WTC11 (cell line): ENCODE data around the gene WDR7. TPM values are rescaled to one million over a fixed set of nuclear protein-coding genes. Genes with fewer than 3 reads are reported as not detected.

Source experiments
- ATAC-seq: fragments of 200-7000 bp; cut with Tn5 transposase; 2 replicates; pipeline ENCODE4 v1.10.0; 2021; ENCODE audit warnings: mild to moderate bottlenecking, moderate library complexity
- CTCF ChIA-PET: fragments of 300-600 bp; sonication (Branson Sonifier 250); formaldehyde crosslinking; loops from one replicate; lab custom pipeline; 2021; ENCODE audit warnings: antibody characterized with exemption; lab: Charles Lee
- POLR2A ChIA-PET: fragments of 350-600 bp; sonication (Branson Sonifier 250); formaldehyde crosslinking; loops from one replicate; lab custom pipeline; 2021; ENCODE audit warnings: antibody characterized with exemption; lab: Charles Lee
- DNase-seq: peaks from one replicate; pipeline ENCODE4 v3.0.0; 2021; ENCODE audit warnings: low spot score
- H3K27ac Mint-ChIP-seq: 2 replicates; pipeline ENCODE4 v1.8.0; 2021; ENCODE audit warnings: mixed read lengths
- H3K27me3 Mint-ChIP-seq: 2 replicates; pipeline ENCODE4 v1.8.0; 2021; ENCODE audit warnings: low read depth, mild to moderate bottlenecking, moderate library complexity, mixed read lengths
- H3K36me3 Mint-ChIP-seq: 2 replicates; pipeline ENCODE4 v1.8.0; 2021; ENCODE audit warnings: mixed read lengths
- H3K4me1 Mint-ChIP-seq: 2 replicates; pipeline ENCODE4 v1.8.0; 2022; ENCODE audit warnings: mixed read lengths
- H3K4me3 Mint-ChIP-seq: 2 replicates; pipeline ENCODE4 v1.8.0; 2021; ENCODE audit warnings: mild to moderate bottlenecking, moderate library complexity, mixed read lengths
- H3K9me3 Mint-ChIP-seq: 2 replicates; pipeline ENCODE4 v1.8.0; 2021; ENCODE audit warnings: mixed read lengths
- EMX1 ChIP-seq: fragments of 250-450 bp; sonication (Bioruptor Pico); IDR thresholded peaks from 2 replicates; pipeline ENCODE4 v1.8.0; 2021; ENCODE audit warnings: mild to moderate bottlenecking
- GRHL2 ChIP-seq: fragments of 250-450 bp; sonication (Bioruptor Pico); IDR thresholded peaks from 2 replicates; pipeline ENCODE4 v1.8.0; 2022; ENCODE audit warnings: mild to moderate bottlenecking, moderate library complexity; ENCODE audit not compliant: insufficient replicate concordance, severe bottlenecking
- NR1H2 ChIP-seq: sonication (generic); formaldehyde crosslinking; IDR thresholded peaks from 2 replicates; pipeline ENCODE4 v1.9.0; 2021; ENCODE audit warnings: mild to moderate bottlenecking, moderate library complexity, missing genetic modification reagents
- RORB ChIP-seq: fragments of 250-450 bp; sonication (Bioruptor Pico); IDR thresholded peaks from 2 replicates; pipeline ENCODE4 v1.9.0; 2021; ENCODE audit warnings: mild to moderate bottlenecking
- SP1 ChIP-seq: sonication (generic); formaldehyde crosslinking; conservative IDR thresholded peaks from 2 replicates; pipeline ENCODE4 v1.8.1; 2022; ENCODE audit warnings: missing genetic modification reagents
- TCF7 ChIP-seq: sonication (generic); formaldehyde crosslinking; IDR thresholded peaks from 2 replicates; pipeline ENCODE4 v1.8.0; 2022; ENCODE audit warnings: mild to moderate bottlenecking, low read depth, missing genetic modification reagents, moderate library complexity
- TEAD4 ChIP-seq: sonication (generic); formaldehyde crosslinking; IDR thresholded peaks from 2 replicates; pipeline ENCODE4 v1.8.0; 2022; ENCODE audit warnings: mild to moderate bottlenecking, missing genetic modification reagents
- TP53 ChIP-seq: sonication (generic); formaldehyde crosslinking; IDR thresholded peaks from 2 replicates; pipeline ENCODE4 v1.8.1; 2023; ENCODE audit warnings: mild to moderate bottlenecking, missing genetic modification reagents
- total RNA-seq: library from RNA; stranded (reverse); gene quantifications from 3 replicates; pipeline ENCODE4 v1.2.3, GENCODE V29; 2021
- TF ChIP-seq, protein P1 (sequence below): sonication (generic); formaldehyde crosslinking; IDR thresholded peaks from 2 replicates; pipeline ENCODE4 v1.8.1; 2023; ENCODE audit warnings: mild to moderate bottlenecking, missing genetic modification reagents
- TF ChIP-seq, protein P2 (sequence below): sonication (generic); formaldehyde crosslinking; IDR thresholded peaks from 2 replicates; pipeline ENCODE4 v1.8.1; 2023; ENCODE audit warnings: mild to moderate bottlenecking, missing genetic modification reagents, borderline replicate concordance
- TF ChIP-seq, protein P3 (sequence below): fragments of 250-450 bp; sonication (Bioruptor Pico); IDR thresholded peaks from 2 replicates; pipeline ENCODE4 v1.9.0; 2021; ENCODE audit warnings: mild to moderate bottlenecking
- TF ChIP-seq, protein P4 (sequence below): sonication (generic); formaldehyde crosslinking; IDR thresholded peaks from 2 replicates; pipeline ENCODE4 v1.8.0; 2022; ENCODE audit warnings: mild to moderate bottlenecking, missing genetic modification reagents
- TF ChIP-seq, protein P5 (sequence below): sonication (generic); formaldehyde crosslinking; IDR thresholded peaks from 2 replicates; pipeline ENCODE4 v1.8.0; 2023; ENCODE audit warnings: missing genetic modification reagents
- TF ChIP-seq, protein P6 (sequence below): sonication (generic); formaldehyde crosslinking; IDR thresholded peaks from 2 replicates; pipeline ENCODE4 v1.8.0; 2022; ENCODE audit warnings: mild to moderate bottlenecking, missing genetic modification reagents
- TF ChIP-seq, protein P7 (sequence below): sonication (generic); formaldehyde crosslinking; IDR thresholded peaks from 2 replicates; pipeline ENCODE4 v1.8.1; 2022; ENCODE audit warnings: low read depth, missing genetic modification reagents, borderline replicate concordance

WDR7 gene
- total RNA-seq, 1 experiment from 2014 or later, result 12.2 TPM

DNA sequence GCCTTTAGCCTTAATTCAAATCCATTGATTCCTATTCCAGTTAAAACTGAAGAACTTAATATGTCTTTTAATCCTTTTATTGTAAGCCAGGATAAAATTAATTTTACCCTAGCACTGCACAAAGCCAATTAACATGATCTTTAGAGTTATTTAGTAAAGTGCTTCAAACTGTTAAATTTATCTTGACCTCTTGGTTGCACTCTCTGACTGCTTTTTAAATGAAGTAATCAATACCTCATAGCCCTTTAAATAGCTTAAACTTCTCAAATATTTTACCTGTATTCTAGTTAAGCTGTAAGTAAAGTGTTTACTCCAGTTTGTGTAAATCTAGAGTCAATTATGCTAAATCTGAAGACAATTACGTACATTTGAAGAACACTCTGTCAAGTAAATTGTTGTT, 221.0 kb downstream of the WDR7 start:
- ChIA-PET POLR2A (no interaction called here), CTCF (no interaction called here)
- Mint-ChIP-seq H3K4me3 (no peak overlapping the region), H3K4me1 (peaks cover 50% of the 10 kb centered on the region)
- ATAC-seq, result no peak
- TF ChIP-seq, protein P1, sequence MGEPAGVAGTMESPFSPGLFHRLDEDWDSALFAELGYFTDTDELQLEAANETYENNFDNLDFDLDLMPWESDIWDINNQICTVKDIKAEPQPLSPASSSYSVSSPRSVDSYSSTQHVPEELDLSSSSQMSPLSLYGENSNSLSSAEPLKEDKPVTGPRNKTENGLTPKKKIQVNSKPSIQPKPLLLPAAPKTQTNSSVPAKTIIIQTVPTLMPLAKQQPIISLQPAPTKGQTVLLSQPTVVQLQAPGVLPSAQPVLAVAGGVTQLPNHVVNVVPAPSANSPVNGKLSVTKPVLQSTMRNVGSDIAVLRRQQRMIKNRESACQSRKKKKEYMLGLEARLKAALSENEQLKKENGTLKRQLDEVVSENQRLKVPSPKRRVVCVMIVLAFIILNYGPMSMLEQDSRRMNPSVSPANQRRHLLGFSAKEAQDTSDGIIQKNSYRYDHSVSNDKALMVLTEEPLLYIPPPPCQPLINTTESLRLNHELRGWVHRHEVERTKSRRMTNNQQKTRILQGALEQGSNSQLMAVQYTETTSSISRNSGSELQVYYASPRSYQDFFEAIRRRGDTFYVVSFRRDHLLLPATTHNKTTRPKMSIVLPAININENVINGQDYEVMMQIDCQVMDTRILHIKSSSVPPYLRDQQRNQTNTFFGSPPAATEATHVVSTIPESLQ (CRISPR knock-in tag), result no peak
- no peak for TF ChIP-seq NR1H2 (CRISPR knock-in tag)
- TF ChIP-seq, protein P2, sequence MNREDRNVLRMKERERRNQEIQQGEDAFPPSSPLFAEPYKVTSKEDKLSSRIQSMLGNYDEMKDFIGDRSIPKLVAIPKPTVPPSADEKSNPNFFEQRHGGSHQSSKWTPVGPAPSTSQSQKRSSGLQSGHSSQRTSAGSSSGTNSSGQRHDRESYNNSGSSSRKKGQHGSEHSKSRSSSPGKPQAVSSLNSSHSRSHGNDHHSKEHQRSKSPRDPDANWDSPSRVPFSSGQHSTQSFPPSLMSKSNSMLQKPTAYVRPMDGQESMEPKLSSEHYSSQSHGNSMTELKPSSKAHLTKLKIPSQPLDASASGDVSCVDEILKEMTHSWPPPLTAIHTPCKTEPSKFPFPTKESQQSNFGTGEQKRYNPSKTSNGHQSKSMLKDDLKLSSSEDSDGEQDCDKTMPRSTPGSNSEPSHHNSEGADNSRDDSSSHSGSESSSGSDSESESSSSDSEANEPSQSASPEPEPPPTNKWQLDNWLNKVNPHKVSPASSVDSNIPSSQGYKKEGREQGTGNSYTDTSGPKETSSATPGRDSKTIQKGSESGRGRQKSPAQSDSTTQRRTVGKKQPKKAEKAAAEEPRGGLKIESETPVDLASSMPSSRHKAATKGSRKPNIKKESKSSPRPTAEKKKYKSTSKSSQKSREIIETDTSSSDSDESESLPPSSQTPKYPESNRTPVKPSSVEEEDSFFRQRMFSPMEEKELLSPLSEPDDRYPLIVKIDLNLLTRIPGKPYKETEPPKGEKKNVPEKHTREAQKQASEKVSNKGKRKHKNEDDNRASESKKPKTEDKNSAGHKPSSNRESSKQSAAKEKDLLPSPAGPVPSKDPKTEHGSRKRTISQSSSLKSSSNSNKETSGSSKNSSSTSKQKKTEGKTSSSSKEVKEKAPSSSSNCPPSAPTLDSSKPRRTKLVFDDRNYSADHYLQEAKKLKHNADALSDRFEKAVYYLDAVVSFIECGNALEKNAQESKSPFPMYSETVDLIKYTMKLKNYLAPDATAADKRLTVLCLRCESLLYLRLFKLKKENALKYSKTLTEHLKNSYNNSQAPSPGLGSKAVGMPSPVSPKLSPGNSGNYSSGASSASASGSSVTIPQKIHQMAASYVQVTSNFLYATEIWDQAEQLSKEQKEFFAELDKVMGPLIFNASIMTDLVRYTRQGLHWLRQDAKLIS (CRISPR knock-in tag), result no peak
- no peak for TF ChIP-seq GRHL2 (CRISPR knock-in tag)
- no peak for TF ChIP-seq TCF7
- no peak for TF ChIP-seq TP53
- TF ChIP-seq, protein P3, sequence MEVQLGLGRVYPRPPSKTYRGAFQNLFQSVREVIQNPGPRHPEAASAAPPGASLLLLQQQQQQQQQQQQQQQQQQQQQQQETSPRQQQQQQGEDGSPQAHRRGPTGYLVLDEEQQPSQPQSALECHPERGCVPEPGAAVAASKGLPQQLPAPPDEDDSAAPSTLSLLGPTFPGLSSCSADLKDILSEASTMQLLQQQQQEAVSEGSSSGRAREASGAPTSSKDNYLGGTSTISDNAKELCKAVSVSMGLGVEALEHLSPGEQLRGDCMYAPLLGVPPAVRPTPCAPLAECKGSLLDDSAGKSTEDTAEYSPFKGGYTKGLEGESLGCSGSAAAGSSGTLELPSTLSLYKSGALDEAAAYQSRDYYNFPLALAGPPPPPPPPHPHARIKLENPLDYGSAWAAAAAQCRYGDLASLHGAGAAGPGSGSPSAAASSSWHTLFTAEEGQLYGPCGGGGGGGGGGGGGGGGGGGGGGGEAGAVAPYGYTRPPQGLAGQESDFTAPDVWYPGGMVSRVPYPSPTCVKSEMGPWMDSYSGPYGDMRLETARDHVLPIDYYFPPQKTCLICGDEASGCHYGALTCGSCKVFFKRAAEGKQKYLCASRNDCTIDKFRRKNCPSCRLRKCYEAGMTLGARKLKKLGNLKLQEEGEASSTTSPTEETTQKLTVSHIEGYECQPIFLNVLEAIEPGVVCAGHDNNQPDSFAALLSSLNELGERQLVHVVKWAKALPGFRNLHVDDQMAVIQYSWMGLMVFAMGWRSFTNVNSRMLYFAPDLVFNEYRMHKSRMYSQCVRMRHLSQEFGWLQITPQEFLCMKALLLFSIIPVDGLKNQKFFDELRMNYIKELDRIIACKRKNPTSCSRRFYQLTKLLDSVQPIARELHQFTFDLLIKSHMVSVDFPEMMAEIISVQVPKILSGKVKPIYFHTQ (CRISPR knock-in tag), result no peak
- TF ChIP-seq, all 79 proteins: peak for 0
- H3K27me3 Mint-ChIP-seq, result no peaks in the 10 kb centered on the region
- no peaks in the 10 kb centered on the region for H3K9me3 Mint-ChIP-seq
- H3K36me3 Mint-ChIP-seq, result no peaks in the 10 kb centered on the region
- H3K27ac Mint-ChIP-seq, result no peak overlapping the region
- DNase-seq, result no peak

DNA sequence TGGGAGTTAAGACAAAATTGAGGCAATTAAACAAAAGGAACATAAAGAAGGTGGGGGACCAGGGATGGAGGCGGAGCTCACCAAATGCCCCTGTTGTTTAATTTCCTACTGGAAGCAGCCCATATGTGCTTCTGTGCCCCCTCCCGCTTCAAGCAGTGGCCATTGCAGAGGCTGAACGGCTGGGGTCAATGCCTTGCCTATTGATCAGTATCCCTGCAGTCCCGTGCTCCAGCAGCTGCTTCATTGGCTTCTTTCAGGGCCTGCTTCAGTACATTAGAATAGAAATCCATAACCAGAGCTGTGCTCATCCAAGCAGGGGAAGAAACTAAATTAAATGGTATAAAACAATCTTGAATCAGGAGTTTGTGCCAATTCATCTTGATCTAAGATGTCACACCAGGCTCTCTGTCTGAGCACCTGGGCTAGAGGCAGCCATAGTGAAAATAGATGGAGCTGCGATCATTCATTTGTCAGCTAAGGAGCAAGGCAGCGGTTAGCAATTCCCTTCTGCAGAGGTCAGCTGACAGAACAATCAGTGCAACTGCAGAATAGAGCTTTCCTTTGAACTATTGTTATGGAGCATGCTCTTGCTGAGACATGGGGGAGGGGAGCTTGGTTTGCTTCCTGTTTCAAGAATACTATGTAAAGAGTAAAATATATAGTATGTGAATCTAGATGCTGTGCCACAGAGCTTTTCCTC, 222.4 kb downstream of the WDR7 start:
- no peaks in the 10 kb centered on the region for H3K9me3 Mint-ChIP-seq
- peaks cover 47% of the 10 kb centered on the region for H3K4me1 Mint-ChIP-seq
- H3K36me3 Mint-ChIP-seq, result no peaks in the 10 kb centered on the region
- ChIA-PET POLR2A (no interaction called here), CTCF (interaction anchor here (0.8 to 1.4 kb wide), 7 partner anchors 27 to 564 kb away, joined by 3 to 7 read pairs (median 3); no protein-coding TSS in a partner anchor)
- peak; percentile 94 for ATAC-seq
- no peaks in the 10 kb centered on the region for H3K27me3 Mint-ChIP-seq
- peak overlapping the region; percentile 95 for H3K27ac Mint-ChIP-seq
- peak overlapping the region; percentile 50 for H3K4me3 Mint-ChIP-seq
- peak; percentile 29 for DNase-seq
- TF ChIP-seq, protein P4, sequence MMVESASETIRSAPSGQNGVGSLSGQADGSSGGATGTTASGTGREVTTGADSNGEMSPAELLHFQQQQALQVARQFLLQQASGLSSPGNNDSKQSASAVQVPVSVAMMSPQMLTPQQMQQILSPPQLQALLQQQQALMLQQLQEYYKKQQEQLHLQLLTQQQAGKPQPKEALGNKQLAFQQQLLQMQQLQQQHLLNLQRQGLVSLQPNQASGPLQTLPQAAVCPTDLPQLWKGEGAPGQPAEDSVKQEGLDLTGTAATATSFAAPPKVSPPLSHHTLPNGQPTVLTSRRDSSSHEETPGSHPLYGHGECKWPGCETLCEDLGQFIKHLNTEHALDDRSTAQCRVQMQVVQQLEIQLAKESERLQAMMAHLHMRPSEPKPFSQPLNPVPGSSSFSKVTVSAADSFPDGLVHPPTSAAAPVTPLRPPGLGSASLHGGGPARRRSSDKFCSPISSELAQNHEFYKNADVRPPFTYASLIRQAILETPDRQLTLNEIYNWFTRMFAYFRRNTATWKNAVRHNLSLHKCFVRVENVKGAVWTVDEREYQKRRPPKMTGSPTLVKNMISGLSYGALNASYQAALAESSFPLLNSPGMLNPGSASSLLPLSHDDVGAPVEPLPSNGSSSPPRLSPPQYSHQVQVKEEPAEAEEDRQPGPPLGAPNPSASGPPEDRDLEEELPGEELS (CRISPR knock-in tag), result peak; percentile 55; the same call in 1 of the 2 replicates
- TF ChIP-seq SP1 (CRISPR knock-in tag), result peak; percentile 43; the same call in 1 of the 2 replicates
- TF ChIP-seq, protein P5, sequence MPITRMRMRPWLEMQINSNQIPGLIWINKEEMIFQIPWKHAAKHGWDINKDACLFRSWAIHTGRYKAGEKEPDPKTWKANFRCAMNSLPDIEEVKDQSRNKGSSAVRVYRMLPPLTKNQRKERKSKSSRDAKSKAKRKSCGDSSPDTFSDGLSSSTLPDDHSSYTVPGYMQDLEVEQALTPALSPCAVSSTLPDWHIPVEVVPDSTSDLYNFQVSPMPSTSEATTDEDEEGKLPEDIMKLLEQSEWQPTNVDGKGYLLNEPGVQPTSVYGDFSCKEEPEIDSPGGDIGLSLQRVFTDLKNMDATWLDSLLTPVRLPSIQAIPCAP (CRISPR knock-in tag), result no peak
- TF ChIP-seq, protein P6, sequence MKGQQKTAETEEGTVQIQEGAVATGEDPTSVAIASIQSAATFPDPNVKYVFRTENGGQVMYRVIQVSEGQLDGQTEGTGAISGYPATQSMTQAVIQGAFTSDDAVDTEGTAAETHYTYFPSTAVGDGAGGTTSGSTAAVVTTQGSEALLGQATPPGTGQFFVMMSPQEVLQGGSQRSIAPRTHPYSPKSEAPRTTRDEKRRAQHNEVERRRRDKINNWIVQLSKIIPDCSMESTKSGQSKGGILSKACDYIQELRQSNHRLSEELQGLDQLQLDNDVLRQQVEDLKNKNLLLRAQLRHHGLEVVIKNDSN, result peak; percentile 84
- TF ChIP-seq, protein P7, sequence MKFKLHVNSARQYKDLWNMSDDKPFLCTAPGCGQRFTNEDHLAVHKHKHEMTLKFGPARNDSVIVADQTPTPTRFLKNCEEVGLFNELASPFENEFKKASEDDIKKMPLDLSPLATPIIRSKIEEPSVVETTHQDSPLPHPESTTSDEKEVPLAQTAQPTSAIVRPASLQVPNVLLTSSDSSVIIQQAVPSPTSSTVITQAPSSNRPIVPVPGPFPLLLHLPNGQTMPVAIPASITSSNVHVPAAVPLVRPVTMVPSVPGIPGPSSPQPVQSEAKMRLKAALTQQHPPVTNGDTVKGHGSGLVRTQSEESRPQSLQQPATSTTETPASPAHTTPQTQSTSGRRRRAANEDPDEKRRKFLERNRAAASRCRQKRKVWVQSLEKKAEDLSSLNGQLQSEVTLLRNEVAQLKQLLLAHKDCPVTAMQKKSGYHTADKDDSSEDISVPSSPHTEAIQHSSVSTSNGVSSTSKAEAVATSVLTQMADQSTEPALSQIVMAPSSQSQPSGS (CRISPR knock-in tag), result no peak
- no peak for TF ChIP-seq RORB (CRISPR knock-in tag)
- TF ChIP-seq EMX1 (CRISPR knock-in tag), result no peak
- TF ChIP-seq TEAD4 (CRISPR knock-in tag), result no peak
